HepG2 (cell line): ENCODE results near the gene NCOA3.

Experiments
- CHD2 ChIP-seq: IDR thresholded peaks from 2 replicates; pipeline ENCODE4 v1.6.1; 2011; ENCODE audit warnings: low read depth, low read length, improper control_type of control experiment
- KDM1A ChIP-seq: IDR thresholded peaks from 2 replicates; pipeline ENCODE4 v1.6.1; 2016; ENCODE audit warnings: missing compliant biosample characterization
- SIN3A ChIP-seq: IDR thresholded peaks from 2 replicates; pipeline ENCODE4 v1.6.1; 2011; ENCODE audit warnings: low read depth, mild to moderate bottlenecking, control low read depth, low read length, borderline replicate concordance
- ZBTB7A ChIP-seq: sonication (generic); formaldehyde crosslinking; IDR thresholded peaks from 2 replicates; pipeline ENCODE4 v1.8.0; 2022; ENCODE audit warnings: mild to moderate bottlenecking, missing genetic modification reagents
- ZKSCAN1 ChIP-seq: fragments of 150-350 bp; IDR thresholded peaks from 2 replicates; pipeline ENCODE4 v1.6.1; 2014; ENCODE audit warnings: low read length
- TF ChIP-seq, protein P1 (sequence below): sonication (generic); formaldehyde crosslinking; IDR thresholded peaks from 2 replicates; pipeline ENCODE4 v1.5.0; 2020; ENCODE audit warnings: mild to moderate bottlenecking, missing genetic modification reagents, moderate library complexity

GRCh38 chr20:47600967-47601547 is 99.4 kb downstream of the NCOA3 start:
- TF ChIP-seq ZBTB7A (no peak), ZKSCAN1 (no peak), CHD2 (no peak), KDM1A (CRISPR knock-in tag) (no peak), SIN3A (no peak)
- TF ChIP-seq, protein P1, sequence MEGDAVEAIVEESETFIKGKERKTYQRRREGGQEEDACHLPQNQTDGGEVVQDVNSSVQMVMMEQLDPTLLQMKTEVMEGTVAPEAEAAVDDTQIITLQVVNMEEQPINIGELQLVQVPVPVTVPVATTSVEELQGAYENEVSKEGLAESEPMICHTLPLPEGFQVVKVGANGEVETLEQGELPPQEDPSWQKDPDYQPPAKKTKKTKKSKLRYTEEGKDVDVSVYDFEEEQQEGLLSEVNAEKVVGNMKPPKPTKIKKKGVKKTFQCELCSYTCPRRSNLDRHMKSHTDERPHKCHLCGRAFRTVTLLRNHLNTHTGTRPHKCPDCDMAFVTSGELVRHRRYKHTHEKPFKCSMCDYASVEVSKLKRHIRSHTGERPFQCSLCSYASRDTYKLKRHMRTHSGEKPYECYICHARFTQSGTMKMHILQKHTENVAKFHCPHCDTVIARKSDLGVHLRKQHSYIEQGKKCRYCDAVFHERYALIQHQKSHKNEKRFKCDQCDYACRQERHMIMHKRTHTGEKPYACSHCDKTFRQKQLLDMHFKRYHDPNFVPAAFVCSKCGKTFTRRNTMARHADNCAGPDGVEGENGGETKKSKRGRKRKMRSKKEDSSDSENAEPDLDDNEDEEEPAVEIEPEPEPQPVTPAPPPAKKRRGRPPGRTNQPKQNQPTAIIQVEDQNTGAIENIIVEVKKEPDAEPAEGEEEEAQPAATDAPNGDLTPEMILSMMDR (CRISPR knock-in tag) = no peak
